ENCODE results near the gene FPR2. TPM values are rescaled to one million over a fixed set of nuclear protein-coding genes. Genes with fewer than 3 reads are reported as not detected.

The FPR2 gene
- total RNA-seq, 2 experiments from 2014 or later = not detected

GRCh38 chr19:51765086-51765485, 4.1 kb downstream of the FPR2 start:
- Mint-ChIP-seq H3K4me3 (no peak overlapping the region), H3K9me3 (no peaks in the 10 kb centered on the region), H3K27ac (no peak overlapping the region), H3K4me1 (ENCODE audit: low read depth) (no peaks in the 10 kb centered on the region), H3K27me3 (peaks cover 48% of the 10 kb centered on the region), H3K36me3 (ENCODE audit: low read depth) (no peaks in the 10 kb centered on the region)
- TF ChIP-seq, protein P1, sequence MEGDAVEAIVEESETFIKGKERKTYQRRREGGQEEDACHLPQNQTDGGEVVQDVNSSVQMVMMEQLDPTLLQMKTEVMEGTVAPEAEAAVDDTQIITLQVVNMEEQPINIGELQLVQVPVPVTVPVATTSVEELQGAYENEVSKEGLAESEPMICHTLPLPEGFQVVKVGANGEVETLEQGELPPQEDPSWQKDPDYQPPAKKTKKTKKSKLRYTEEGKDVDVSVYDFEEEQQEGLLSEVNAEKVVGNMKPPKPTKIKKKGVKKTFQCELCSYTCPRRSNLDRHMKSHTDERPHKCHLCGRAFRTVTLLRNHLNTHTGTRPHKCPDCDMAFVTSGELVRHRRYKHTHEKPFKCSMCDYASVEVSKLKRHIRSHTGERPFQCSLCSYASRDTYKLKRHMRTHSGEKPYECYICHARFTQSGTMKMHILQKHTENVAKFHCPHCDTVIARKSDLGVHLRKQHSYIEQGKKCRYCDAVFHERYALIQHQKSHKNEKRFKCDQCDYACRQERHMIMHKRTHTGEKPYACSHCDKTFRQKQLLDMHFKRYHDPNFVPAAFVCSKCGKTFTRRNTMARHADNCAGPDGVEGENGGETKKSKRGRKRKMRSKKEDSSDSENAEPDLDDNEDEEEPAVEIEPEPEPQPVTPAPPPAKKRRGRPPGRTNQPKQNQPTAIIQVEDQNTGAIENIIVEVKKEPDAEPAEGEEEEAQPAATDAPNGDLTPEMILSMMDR (IDR thresholded peaks at IDR 0.05) = no peak
- no peak for DNase-seq
- intact Hi-C loops (cut with DNase I, micrococcal nuclease) = no loop called here
- H3K36me3 ChIP-seq (ENCODE audit: insufficient read depth, low read length) = no peaks in the 10 kb centered on the region
- peaks cover 0 to 7% of the 10 kb centered on the region in 2 experiments for H3K9me3 ChIP-seq (ENCODE audit: control insufficient read depth in 1 of 2, insufficient read depth in 1 of 2, low read length in 2 of 2)
- no peaks in the 10 kb centered on the region for H3K4me1 ChIP-seq (ENCODE audit: insufficient read depth, low read length)
- no peak overlapping the region for H3K27ac ChIP-seq (ENCODE audit: low read depth in 1 of 2, low read length in 2 of 2)
- no peak overlapping the region for H3K4me3 ChIP-seq (ENCODE audit: low read length)
- peaks cover 14% of the 10 kb centered on the region in 2 experiments for H3K27me3 ChIP-seq (ENCODE audit: control insufficient read depth in 1 of 2, insufficient read depth in 2 of 2, low read length in 2 of 2)
- ChIA-PET POLR2A (no interaction called here), CTCF (no interaction called here)
- ATAC-seq (ENCODE audit: poor library complexity) = no peak

- intact Hi-C loops (cut with DNase I, micrococcal nuclease) = no loop called here
- no peak for ATAC-seq (ENCODE audit: poor library complexity)
- Histone ChIP-seq H3K27me3 (ENCODE audit: control insufficient read depth in 1 of 2, insufficient read depth in 2 of 2, low read length in 2 of 2) (peaks cover 14 to 18% of the 10 kb centered on the region in 2 experiments), H3K36me3 (ENCODE audit: insufficient read depth, low read length) (no peaks in the 10 kb centered on the region), H3K27ac (ENCODE audit: low read depth in 1 of 2, low read length in 2 of 2) (no peak overlapping the region), H3K9me3 (ENCODE audit: control insufficient read depth in 1 of 2, insufficient read depth in 1 of 2, low read length in 2 of 2) (peaks cover 0 to 7% of the 10 kb centered on the region in 2 experiments), H3K4me1 (ENCODE audit: insufficient read depth, low read length) (no peaks in the 10 kb centered on the region), H3K4me3 (ENCODE audit: low read length) (no peak overlapping the region)
- peaks cover 53% of the 10 kb centered on the region for H3K27me3 Mint-ChIP-seq
- no peak overlapping the region for H3K4me3 Mint-ChIP-seq
- ChIA-PET POLR2A (no interaction called here), CTCF (no interaction called here)
- no peaks in the 10 kb centered on the region for H3K36me3 Mint-ChIP-seq (ENCODE audit: low read depth)
- DNase-seq = peak in 2 of 14 experiments; percentile 39 to 54
- TF ChIP-seq, protein P1 (IDR thresholded peaks at IDR 0.05) = no peak
- H3K4me1 Mint-ChIP-seq (ENCODE audit: low read depth) = no peaks in the 10 kb centered on the region
- no peak overlapping the region for H3K27ac Mint-ChIP-seq
- H3K9me3 Mint-ChIP-seq = no peaks in the 10 kb centered on the region
Observed at GRCh38 chr19:51766461-51766860, 5.5 kb downstream of the FPR2 start.

GRCh38 chr19:51771376-51772130, 10.6 kb downstream of the FPR2 start:
- intact Hi-C loops (cut with DNase I, micrococcal nuclease) = loop anchor here in 1 of 2 experiments (10.0 kb wide), 1 partner anchor 107 kb away; no protein-coding TSS in a partner anchor
- peaks cover 62% of the 10 kb centered on the region for H3K27me3 Mint-ChIP-seq
- Histone ChIP-seq H3K27ac (ENCODE audit: low read depth in 1 of 2, low read length in 2 of 2) (no peak overlapping the region), H3K27me3 (ENCODE audit: control insufficient read depth in 1 of 2, insufficient read depth in 2 of 2, low read length in 2 of 2) (peaks cover 9 to 13% of the 10 kb centered on the region in 2 experiments), H3K9me3 (ENCODE audit: control insufficient read depth in 1 of 2, insufficient read depth in 1 of 2, low read length in 2 of 2) (no peaks in the 10 kb centered on the region), H3K36me3 (ENCODE audit: insufficient read depth, low read length) (no peaks in the 10 kb centered on the region), H3K4me1 (ENCODE audit: insufficient read depth, low read length) (no peaks in the 10 kb centered on the region), H3K4me3 (ENCODE audit: low read length) (no peak overlapping the region)
- ATAC-seq (ENCODE audit: poor library complexity) = no peak
- TF ChIP-seq, protein P1 (IDR thresholded peaks at IDR 0.05) = no peak
- ChIA-PET POLR2A (interaction anchor here (0.7 kb wide), 1 partner anchor 503 kb away, joined by 3 read pairs; no protein-coding TSS in a partner anchor), CTCF (no interaction called here)
- no peaks in the 10 kb centered on the region for H3K4me1 Mint-ChIP-seq (ENCODE audit: low read depth)
- no peak overlapping the region for H3K4me3 Mint-ChIP-seq
- H3K9me3 Mint-ChIP-seq = no peaks in the 10 kb centered on the region
- H3K36me3 Mint-ChIP-seq (ENCODE audit: low read depth) = no peaks in the 10 kb centered on the region
- H3K27ac Mint-ChIP-seq = no peak overlapping the region
- DNase-seq = peak in 2 of 14 experiments; percentile 51 to 62
